Neutrophil (primary cell): ENCODE results near the gene HNRNPD.

Source experiments
- H3K27ac ChIP-seq: fragments of 200-600 bp; sonication (generic); 2 replicates; pipeline ENCODE4 v1.5.1; 2016; ENCODE audit warnings: mild to moderate bottlenecking, moderate library complexity
- H3K27me3 ChIP-seq: fragments of 200-600 bp; sonication (generic); 2 replicates; pipeline ENCODE4 v1.6.0; 2016; ENCODE audit warnings: mild to moderate bottlenecking
- H3K36me3 ChIP-seq: fragments of 200-600 bp; sonication (generic); 2 replicates; pipeline ENCODE4 v1.5.1; 2017
- H3K4me1 ChIP-seq, 2 experiments: fragments of 200-600 bp in 1 of 2; sonication (generic) in 1 of 2; 1 replicate in 1 of 2; 2 replicates in 1 of 2; pipeline versions ENCODE4 v1.5.1 to v1.6.1; 2013 to 2016; ENCODE audit warnings: low read depth in 1 of 2, low read length in 1 of 2, mild to moderate bottlenecking in 1 of 2, moderate library complexity in 1 of 2; ENCODE audit not compliant: control insufficient read depth in 1 of 2, insufficient read depth in 1 of 2
- H3K4me3 ChIP-seq, 2 experiments: fragments of 200-600 bp in 1 of 2; sonication (generic) in 1 of 2; 1 replicate in 1 of 2; 2 replicates in 1 of 2; pipeline ENCODE4 v1.5.1; 2013 to 2016; ENCODE audit warnings: low read depth in 1 of 2, low read length in 1 of 2, mild to moderate bottlenecking in 1 of 2, moderate library complexity in 1 of 2
- H3K9me3 ChIP-seq: fragments of 200-600 bp; sonication (generic); 2 replicates; pipeline ENCODE4 v1.5.1; 2016
- TF ChIP-seq, protein P1 (sequence below): fragments of 200-600 bp; sonication (generic); IDR thresholded peaks from 2 replicates; pipeline ENCODE4 v1.5.1; 2016; ENCODE audit warnings: antibody characterized with exemption

HNRNPD gene

DNA sequence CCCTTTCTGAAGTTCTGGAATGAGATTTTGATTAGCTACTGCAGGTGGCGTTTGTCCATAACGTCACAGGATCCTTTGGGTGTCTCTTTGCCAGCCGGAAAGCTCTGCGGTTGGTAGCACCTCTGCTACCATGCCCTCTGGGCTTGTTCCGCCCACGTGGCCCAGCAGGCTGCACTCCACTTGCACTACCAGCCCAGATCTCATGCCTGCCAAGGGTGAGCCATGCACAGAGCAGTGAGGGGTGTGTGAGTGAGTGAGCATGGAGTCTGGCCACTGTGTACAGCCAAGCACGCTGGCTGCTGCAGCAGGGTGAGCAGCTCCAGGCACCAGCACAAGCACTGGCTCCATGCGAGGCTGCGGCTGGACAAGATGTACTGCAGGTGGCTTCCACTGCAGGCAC lies 6.6 kb upstream of the HNRNPD start:
- H3K27me3 ChIP-seq, result no peaks in the 10 kb centered on the region
- TF ChIP-seq, protein P1, sequence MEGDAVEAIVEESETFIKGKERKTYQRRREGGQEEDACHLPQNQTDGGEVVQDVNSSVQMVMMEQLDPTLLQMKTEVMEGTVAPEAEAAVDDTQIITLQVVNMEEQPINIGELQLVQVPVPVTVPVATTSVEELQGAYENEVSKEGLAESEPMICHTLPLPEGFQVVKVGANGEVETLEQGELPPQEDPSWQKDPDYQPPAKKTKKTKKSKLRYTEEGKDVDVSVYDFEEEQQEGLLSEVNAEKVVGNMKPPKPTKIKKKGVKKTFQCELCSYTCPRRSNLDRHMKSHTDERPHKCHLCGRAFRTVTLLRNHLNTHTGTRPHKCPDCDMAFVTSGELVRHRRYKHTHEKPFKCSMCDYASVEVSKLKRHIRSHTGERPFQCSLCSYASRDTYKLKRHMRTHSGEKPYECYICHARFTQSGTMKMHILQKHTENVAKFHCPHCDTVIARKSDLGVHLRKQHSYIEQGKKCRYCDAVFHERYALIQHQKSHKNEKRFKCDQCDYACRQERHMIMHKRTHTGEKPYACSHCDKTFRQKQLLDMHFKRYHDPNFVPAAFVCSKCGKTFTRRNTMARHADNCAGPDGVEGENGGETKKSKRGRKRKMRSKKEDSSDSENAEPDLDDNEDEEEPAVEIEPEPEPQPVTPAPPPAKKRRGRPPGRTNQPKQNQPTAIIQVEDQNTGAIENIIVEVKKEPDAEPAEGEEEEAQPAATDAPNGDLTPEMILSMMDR, result no peak
- H3K4me1 ChIP-seq, result peaks cover 7 to 9% of the 10 kb centered on the region in 2 experiments
- H3K9me3 ChIP-seq, result no peaks in the 10 kb centered on the region
- H3K36me3 ChIP-seq, result no peaks in the 10 kb centered on the region
- H3K4me3 ChIP-seq, result no peak overlapping the region
- H3K27ac ChIP-seq, result no peak overlapping the region

DNA sequence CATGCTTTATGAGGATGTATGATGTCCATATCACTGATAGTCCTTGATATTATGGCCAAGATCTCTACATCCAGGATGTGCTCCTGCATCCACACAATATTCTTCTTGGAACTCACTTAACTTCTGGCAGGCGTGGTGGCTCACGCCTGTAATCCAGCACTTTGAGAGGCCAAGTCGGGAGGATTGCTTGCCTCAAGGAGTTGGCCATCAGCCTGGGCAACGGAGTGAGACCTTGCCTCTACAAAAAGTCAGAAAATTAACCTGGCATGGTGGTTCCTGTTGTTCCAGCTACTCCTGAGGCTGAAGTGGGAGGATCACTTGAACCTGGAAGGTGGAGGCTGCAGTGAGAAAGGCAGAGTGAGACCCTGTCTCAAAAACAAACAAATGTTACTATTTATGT lies 2.3 kb upstream of the HNRNPD start:
- TF ChIP-seq, protein P1, result no peak
- no peaks in the 10 kb centered on the region for H3K9me3 ChIP-seq
- no peak overlapping the region for H3K27ac ChIP-seq
- H3K4me1 ChIP-seq, result peaks cover 34 to 36% of the 10 kb centered on the region in 2 experiments
- H3K4me3 ChIP-seq, result no peak overlapping the region
- H3K36me3 ChIP-seq, result no peaks in the 10 kb centered on the region
- no peaks in the 10 kb centered on the region for H3K27me3 ChIP-seq

DNA sequence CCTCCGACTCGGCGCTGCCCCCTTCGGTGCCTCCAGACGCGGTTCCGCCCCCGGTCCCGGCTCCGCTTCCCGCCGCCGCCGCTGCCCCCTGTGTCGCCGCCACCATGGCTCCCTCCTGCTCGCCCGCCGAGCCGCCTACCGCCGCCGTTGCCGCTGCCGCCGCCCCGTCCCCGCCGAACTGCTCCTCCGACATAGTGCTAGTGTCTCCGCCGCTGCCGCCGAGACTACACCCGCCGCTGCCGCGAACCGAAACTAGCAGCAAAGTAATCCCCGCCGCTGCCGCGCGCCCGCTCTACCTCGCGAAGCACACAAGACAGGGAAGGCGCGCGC lies 340 bp downstream of the HNRNPD start:
- H3K27ac ChIP-seq, result peak overlapping the region; percentile 98
- H3K36me3 ChIP-seq, result peaks cover 5% of the 10 kb centered on the region
- H3K4me1 ChIP-seq, result peaks cover 60 to 61% of the 10 kb centered on the region in 2 experiments
- H3K4me3 ChIP-seq, result peak overlapping the region; percentile 96 to 98
- H3K9me3 ChIP-seq, result no peaks in the 10 kb centered on the region
- TF ChIP-seq, protein P1, result peak; percentile 18
- no peaks in the 10 kb centered on the region for H3K27me3 ChIP-seq

DNA sequence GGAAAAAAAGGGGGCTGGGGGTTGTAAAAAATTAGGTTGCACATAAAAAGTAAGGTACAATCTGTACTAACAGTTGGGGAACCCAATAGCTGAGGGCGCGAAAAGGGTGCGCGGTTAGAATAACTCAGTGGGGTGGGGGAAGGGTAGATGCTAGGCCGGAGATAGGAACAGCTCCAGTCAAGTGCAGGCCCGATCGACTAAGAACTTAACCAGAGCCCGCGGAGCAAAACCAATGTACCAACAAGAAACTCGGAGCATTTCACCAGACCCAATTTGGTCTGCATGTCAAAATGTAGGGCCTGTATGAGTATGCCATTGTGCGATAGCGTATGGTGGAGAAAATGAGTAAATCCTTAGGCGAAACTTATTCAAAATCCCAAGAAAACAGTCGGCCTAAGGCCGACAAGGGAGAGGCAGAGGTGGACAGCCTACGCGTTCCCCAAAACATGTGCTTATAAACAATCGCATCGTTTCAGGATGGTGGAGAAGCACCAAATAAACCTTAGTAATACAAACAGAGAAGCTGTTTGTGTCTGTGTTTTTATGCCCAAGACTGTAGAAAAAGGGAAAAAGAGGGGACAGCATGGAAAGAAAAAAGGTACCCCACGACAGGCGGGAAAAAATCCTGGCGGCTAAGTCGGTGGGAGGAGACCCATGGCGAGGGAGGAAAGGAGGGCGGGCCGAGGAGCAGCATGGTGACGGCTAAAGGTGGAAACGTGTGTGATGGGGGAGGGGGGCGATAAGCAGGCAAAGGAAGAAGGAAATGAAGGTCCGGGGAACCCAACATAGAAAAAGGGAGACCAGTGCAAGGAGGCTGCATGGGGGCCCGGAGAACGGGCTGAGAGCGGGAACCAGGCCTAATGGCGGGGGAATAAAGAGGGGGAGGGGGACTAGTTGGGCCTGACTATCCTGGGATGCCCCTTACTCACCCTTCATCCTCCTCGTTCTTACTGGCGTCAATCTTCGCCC lies 990 bp downstream of the HNRNPD start:
- Histone ChIP-seq H3K4me1 (peaks cover 65 to 66% of the 10 kb centered on the region in 2 experiments), H3K36me3 (peaks cover 8% of the 10 kb centered on the region), H3K27me3 (no peaks in the 10 kb centered on the region), H3K9me3 (no peaks in the 10 kb centered on the region), H3K27ac (peak overlapping the region; percentile 98), H3K4me3 (peak overlapping the region; percentile 96 to 98)
- TF ChIP-seq, protein P1, result no peak

DNA sequence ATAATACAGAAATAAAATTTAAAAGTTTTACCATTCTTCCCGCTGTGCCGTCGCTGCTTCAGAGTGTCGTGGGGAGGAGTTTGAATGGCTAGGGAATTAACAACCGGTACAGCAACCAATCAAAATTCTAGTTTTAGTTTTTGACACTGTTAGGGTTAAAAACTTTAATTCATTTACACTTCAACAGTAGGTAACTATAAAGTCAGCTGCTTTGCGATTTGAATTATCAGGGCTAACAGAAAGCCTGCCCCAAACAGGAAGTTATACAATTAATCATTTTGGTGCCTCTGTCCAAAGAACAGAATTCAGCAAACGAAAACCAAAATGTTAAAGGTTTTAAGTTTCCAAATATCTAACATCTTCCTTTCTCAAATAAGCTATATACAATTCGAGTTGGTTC lies 2.3 kb downstream of the HNRNPD start:
- peaks cover 67 to 68% of the 10 kb centered on the region in 2 experiments for H3K4me1 ChIP-seq
- H3K27ac ChIP-seq, result peak overlapping the region; percentile 98
- TF ChIP-seq, protein P1, result no peak
- H3K4me3 ChIP-seq, result peak overlapping the region; percentile 96 to 98
- H3K36me3 ChIP-seq, result peaks cover 16% of the 10 kb centered on the region
- H3K27me3 ChIP-seq, result no peaks in the 10 kb centered on the region
- no peaks in the 10 kb centered on the region for H3K9me3 ChIP-seq
